ENCODE results near the gene FGD2.

DNA sequence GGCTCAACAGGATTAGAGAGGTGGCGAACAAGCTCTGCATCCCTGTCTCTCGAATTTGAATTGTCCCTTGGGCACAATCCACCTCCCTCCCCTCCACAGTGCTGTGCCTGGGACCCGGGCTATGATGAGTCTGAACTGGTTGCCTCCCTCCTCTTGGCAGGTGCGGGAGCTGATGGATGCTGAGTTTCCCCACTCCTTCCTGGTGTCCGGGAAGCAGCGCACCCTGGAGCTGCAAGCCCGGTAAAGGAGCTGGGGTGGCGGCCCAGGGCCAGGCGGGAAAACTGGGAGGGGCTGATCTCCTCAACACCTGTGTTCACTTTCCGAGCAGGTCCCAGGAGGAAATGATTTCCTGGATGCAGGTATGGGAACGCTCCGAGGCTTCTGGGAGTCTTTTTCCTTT, 14.9 kb downstream of the FGD2 start:
- TF ChIP-seq, protein P1, sequence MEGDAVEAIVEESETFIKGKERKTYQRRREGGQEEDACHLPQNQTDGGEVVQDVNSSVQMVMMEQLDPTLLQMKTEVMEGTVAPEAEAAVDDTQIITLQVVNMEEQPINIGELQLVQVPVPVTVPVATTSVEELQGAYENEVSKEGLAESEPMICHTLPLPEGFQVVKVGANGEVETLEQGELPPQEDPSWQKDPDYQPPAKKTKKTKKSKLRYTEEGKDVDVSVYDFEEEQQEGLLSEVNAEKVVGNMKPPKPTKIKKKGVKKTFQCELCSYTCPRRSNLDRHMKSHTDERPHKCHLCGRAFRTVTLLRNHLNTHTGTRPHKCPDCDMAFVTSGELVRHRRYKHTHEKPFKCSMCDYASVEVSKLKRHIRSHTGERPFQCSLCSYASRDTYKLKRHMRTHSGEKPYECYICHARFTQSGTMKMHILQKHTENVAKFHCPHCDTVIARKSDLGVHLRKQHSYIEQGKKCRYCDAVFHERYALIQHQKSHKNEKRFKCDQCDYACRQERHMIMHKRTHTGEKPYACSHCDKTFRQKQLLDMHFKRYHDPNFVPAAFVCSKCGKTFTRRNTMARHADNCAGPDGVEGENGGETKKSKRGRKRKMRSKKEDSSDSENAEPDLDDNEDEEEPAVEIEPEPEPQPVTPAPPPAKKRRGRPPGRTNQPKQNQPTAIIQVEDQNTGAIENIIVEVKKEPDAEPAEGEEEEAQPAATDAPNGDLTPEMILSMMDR (IDR thresholded peaks at IDR 0.05 in 2 of 3, conservative IDR thresholded peaks at IDR 0.05 in 1 of 3; ENCODE audit: control insufficient read depth in 2 of 3, extremely low read depth in 1 of 3, insufficient read depth in 1 of 3, low read depth in 3 of 3, low read length in 3 of 3): no peak
- TF ChIP-seq FOS (IDR thresholded peaks at IDR 0.05; ENCODE audit: borderline replicate concordance, extremely low read depth, insufficient read length) (no peak), BRCA1 (IDR thresholded peaks at IDR 0.05; ENCODE audit: low read depth, low read length) (no peak)
